ENCODE measurements around the gene SLC22A23.

- TF ChIP-seq, protein P1, sequence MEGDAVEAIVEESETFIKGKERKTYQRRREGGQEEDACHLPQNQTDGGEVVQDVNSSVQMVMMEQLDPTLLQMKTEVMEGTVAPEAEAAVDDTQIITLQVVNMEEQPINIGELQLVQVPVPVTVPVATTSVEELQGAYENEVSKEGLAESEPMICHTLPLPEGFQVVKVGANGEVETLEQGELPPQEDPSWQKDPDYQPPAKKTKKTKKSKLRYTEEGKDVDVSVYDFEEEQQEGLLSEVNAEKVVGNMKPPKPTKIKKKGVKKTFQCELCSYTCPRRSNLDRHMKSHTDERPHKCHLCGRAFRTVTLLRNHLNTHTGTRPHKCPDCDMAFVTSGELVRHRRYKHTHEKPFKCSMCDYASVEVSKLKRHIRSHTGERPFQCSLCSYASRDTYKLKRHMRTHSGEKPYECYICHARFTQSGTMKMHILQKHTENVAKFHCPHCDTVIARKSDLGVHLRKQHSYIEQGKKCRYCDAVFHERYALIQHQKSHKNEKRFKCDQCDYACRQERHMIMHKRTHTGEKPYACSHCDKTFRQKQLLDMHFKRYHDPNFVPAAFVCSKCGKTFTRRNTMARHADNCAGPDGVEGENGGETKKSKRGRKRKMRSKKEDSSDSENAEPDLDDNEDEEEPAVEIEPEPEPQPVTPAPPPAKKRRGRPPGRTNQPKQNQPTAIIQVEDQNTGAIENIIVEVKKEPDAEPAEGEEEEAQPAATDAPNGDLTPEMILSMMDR (IDR thresholded peaks at IDR 0.05; ENCODE audit: low read depth, low read length, poor library complexity, severe bottlenecking) = no peak
- no peak for TF ChIP-seq EZH2phosphoT487 (IDR thresholded peaks at IDR 0.05; ENCODE audit: borderline replicate concordance, low read length)
These were observed 170.1 kb downstream of the SLC22A23 start for GRCh38 chr6:3286641-3287171.

All from DOHH2 (cell line).